DMS 273 (cell line): Measurements from ENCODE around the gene BICC1.

Experiments
- DNase-seq: peaks from one replicate; lab custom pipeline; 2025; ENCODE audit not compliant: unreplicated experiment; lab: John Stamatoyannopoulos, UW

BICC1 gene

GRCh38 chr10:58512491-58513187, at the start of gene BICC1:
Gene BICC1, plus strand, starts transcription at chr10:58512872. Its CDS starts 272 bp downstream, at chr10:58513144.
- peak; percentile 78 for DNase-seq

GRCh38 chr10:58464956-58465355, 47.7 kb upstream of the BICC1 start:
- DNase-seq = no peak

GRCh38 chr10:58465629-58466028, 47.0 kb upstream of the BICC1 start:
- no peak for DNase-seq

- DNase-seq = no peak
Measured at GRCh38 chr10:58467931-58468635, 44.6 kb upstream of the BICC1 start.

DNA sequence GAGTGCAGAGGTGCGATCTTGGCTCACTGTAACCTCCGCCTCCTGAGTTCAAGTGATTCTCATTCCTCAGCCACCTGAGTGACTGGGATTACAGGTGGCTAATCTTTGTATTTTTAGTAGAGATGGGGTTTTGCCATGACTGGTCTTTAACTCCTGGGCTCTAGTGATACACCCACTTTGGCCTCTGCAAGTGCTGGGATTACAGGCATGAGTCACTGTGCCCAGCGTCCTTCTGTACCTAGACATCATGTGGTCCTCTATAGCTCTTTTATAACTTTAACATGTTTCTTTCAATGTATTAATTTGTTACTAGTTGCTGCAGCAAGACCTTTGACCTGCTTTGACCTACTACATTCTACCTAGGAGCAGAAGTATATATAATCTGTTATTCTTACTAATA, 38.7 kb upstream of the BICC1 start:
- no peak for DNase-seq

DNA sequence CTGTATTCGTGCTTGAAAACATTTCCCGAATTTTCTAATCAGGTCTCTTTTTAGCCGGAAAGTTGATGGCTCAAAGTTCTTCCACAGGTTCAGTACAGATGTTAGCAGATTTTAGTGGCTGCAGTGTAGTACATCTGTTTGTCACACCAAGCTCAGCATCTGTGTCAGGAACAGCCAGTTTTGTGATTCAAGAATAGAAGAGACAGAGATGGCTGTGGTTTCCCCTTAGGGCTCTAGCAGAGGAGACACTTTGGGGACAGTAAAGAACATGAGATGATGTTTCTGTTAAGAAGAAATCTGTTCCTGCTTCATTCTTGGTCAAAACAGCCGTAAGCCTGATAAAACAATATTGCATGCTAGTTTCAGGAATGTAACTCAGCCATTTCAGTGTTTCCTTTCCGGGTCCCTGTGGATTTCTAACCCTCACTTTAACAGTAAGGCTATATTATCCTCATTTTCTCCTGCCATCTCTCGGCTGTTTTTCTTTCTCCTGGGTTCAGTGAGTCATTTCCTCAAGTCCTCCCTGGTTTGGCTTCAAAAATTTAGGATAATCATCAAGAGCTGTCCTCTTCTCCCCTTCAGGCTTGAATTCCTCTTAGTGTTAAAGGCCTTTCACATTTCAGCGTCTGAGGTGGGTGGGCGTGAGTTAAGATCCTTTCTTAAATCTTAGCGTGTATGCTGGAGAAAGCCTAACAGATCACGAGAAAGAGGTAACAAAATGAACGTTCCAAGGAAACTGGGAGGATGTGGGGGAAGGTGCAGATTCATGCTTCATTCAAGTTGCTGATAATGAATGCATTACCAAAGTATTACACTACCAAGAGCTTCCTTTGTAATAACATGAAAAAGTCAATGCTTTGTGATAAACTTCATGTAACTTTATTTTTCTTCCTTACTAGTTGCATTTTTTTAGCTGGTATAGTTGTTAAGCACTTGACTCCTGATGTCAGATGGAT, 37.1 kb upstream of the BICC1 start:
- no peak for DNase-seq

DNA sequence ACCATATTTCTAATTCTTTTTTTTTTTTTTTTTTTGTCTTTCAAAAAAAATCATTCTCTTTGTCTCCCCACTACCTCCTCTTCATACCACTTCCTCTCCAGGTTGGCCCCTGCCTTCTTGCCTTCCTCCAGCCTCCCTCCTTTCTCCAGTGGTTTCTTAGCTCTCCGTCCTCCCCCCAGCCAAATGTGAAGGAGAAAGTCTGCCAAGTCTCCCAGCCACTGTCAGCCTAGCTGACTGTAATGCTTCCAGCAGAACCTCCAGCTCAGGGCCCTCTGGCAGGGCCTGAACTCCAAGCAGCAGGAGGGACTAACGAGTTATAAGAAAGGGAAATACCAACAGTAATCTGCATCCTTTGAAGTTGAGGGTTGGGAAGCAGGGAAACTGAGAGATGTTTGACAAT, 35.5 kb upstream of the BICC1 start:
- no peak for DNase-seq

GRCh38 chr10:58477902-58478301, 34.8 kb upstream of the BICC1 start:
- no peak for DNase-seq

DNA sequence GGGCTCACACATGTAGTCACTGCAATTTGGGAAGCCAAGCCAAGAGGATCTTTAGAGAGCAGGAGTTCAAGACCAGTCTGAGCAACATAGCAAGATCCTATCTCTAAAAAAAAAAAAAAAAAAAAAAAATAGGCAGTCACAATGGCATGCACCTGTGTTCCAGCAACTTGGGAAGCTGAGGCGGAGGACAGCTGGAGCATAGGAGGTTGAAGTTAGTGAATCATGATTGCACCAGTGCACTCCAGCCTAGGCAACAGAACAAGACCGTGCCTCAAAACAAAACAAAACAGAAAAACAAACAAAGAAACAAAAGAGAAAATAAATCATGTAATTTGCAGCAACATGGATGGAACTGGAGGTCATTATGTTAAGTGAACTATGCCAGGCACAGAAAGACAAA, 33.6 kb upstream of the BICC1 start:
- DNase-seq = no peak

DNA sequence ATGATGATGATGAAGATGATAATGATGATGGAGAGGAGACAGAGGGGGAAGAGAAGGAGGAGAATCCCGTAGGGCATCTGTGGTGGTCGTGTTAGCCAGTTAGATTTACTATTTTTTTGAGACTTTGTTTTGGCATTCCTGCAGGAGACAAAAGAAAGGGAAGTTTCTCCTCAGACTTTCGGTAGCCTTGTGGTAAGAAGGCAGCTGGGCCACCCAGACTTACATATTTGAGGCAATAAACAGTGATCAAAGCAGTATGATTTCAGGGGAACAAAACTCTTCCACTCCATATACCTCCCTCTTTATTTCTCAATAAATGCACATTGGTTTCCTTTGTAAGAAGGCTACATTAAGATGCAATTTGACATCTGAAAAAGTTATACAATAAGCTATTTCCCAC, 32.4 kb upstream of the BICC1 start:
- no peak for DNase-seq

- DNase-seq = no peak
Measured at GRCh38 chr10:58481569-58482109, 31.0 kb upstream of the BICC1 start.

DNA sequence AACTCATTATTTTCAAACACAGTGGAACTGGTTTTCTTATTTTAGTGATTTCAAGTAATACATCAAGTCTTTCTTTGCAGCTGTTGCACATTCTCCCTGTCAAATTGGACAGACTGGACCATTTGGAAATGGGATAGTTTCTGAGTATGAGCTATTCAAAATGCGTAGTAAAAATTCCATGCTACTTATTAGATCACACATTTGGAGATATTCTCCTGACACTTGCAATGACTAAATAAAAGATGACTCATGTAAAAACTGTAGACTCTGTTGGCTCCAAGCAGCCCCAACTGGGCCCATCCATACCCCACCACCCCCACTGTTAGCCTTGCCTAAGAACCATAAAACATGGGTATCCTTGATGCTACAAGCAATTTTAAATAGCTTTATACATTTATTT, 25.9 kb upstream of the BICC1 start:
- DNase-seq = no peak

GRCh38 chr10:58488921-58489320, 23.8 kb upstream of the BICC1 start:
- DNase-seq = no peak

GRCh38 chr10:58502956-58503355, 9.7 kb upstream of the BICC1 start:
- DNase-seq = no peak

DNA sequence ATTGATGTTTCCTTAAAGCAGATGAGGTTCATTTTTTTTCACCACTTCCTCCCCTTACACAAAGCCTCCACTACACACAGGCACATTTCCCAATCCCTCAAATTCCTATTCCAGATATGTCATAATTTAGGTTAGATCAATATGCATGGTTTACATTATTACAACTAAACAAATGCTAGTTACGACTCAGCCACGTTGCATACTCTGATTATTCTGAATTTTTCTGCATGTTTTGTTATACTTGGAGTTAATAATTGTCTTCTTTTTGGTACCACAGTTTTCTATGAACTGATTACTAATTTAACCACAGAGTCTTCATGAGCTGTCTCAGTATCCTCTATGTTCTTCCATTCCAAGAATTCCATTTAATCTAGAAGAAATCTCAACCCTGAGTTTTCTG, 4.4 kb upstream of the BICC1 start:
- DNase-seq = no peak

- DNase-seq = no peak
Measured at GRCh38 chr10:58511765-58512490, 744 bp upstream of the BICC1 start.

- peak; percentile 62 for DNase-seq
Measured at GRCh38 chr10:58513188-58514110, 777 bp downstream of the BICC1 start.

DNA sequence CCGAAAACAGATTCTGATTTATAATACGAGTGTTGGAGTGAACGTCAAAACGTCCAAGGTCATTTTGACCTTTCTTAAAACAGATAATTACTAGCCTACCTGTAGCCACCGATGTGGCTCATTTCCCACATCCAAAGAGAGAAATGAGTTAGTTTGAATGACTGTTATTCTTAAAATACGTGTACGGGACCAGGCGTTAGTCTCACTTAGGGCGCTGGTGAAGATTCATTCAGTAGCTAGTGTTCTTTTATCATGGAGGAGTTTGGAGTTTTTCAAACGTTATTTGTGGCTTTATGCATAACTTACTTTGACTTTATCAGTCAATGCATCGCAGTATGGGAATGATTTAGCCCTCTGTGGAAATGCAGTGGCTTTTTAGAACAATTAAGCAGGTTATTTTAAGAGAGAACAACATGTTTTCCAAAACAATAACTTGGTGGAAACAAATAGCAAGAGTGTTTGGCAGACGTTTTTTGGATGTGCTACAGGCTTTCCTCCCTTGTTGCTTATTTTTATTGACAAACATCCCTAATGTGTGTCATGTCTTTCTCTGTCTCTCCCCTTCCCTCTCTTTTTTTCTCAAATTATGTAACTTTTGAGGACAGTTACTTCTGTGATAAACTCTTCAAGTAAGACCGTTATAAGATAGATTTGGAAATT, 1.6 kb downstream of the BICC1 start:
- no peak for DNase-seq

GRCh38 chr10:58515291-58515941, 2.7 kb downstream of the BICC1 start:
- no peak for DNase-seq
